ENCODE measurements around the gene COL23A1. TPM values are rescaled to one million over a fixed set of nuclear protein-coding genes. Genes with fewer than 3 reads are reported as not detected.

Gene COL23A1
- total RNA-seq, 4 donors from 2014 or later, result 2.5 to 3.4 (median 3.0) TPM

DNA sequence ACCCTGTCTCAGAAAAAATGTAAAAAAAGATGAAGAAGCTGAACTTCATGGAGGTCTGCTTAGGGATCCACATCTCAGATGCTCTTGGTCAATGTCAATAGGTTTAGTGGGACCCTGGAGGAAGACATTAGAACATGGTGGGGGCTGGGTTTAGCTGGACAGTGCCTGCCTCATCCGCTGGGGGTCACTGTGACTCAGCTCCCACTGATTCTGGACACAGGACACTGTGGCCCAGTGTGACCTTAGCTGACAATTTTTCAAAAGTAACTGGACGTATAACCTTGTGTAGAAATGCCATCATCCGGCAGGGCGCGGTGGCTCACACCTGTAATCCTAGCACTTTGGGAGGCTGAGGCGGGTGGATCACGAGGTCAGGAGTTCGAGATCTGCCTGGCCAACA is 393.2 kb downstream of the COL23A1 start:
- WGBS, 2 donors, result 81 to 84% methylated on average over 8 of the region's 8 CpGs
- peak in 1 of 2 donors; percentile 58 for DNase-seq (ENCODE audit: low spot score in 2 of 2)
- H3K4me3 ChIP-seq (ENCODE audit: low read depth, poor library complexity, severe bottlenecking), result no peak overlapping the region
- TF ChIP-seq, protein P1, sequence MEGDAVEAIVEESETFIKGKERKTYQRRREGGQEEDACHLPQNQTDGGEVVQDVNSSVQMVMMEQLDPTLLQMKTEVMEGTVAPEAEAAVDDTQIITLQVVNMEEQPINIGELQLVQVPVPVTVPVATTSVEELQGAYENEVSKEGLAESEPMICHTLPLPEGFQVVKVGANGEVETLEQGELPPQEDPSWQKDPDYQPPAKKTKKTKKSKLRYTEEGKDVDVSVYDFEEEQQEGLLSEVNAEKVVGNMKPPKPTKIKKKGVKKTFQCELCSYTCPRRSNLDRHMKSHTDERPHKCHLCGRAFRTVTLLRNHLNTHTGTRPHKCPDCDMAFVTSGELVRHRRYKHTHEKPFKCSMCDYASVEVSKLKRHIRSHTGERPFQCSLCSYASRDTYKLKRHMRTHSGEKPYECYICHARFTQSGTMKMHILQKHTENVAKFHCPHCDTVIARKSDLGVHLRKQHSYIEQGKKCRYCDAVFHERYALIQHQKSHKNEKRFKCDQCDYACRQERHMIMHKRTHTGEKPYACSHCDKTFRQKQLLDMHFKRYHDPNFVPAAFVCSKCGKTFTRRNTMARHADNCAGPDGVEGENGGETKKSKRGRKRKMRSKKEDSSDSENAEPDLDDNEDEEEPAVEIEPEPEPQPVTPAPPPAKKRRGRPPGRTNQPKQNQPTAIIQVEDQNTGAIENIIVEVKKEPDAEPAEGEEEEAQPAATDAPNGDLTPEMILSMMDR (IDR thresholded peaks at IDR 0.05), result no peak
- no peak for TF ChIP-seq POLR2A (IDR thresholded peaks at IDR 0.05)
- intact Hi-C loops (cut with DNase I; ENCODE audit: low total_unique reads), result no loop called here

- peak in 1 of 2 donors; percentile 66 for DNase-seq (ENCODE audit: low spot score in 2 of 2)
- H3K4me3 ChIP-seq (ENCODE audit: low read depth, poor library complexity, severe bottlenecking), result no peak overlapping the region
- 69 to 75% methylated on average over 7 of the region's 7 CpGs for WGBS, 2 donors
- intact Hi-C loops (cut with DNase I; ENCODE audit: low total_unique reads), result no loop called here
- no peak for TF ChIP-seq POLR2A (IDR thresholded peaks at IDR 0.05)
These were observed 393.8 kb downstream of the COL23A1 start for GRCh38 chr5:178196281-178196812.

DNA sequence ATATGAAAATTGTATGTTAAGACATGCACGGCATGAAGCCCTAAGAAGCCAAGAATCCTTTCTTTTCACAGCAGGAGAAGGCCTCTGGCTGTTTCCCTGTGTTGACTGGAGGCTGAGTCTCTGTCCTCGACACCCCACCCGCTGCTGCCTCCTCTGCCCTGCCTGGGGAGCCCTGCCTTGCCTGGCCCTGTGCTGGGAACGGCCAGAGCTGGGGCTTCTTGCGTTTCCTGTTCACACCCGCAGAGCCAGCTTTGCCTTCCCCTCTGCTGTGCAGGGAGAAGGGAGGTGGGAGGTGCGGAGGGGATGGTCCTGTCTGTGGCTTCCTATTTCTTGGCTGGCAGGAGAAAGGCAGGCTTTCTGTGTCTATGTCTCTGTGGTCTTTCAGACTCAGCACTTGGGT is 396.2 kb downstream of the COL23A1 start:
- DNase-seq (ENCODE audit: low spot score in 2 of 2), result no peak
- intact Hi-C loops (cut with DNase I; ENCODE audit: low total_unique reads), result no loop called here
- TF ChIP-seq POLR2A (IDR thresholded peaks at IDR 0.05), result no peak
- TF ChIP-seq, protein P1 (IDR thresholded peaks at IDR 0.05), result no peak
- WGBS, 2 donors, result 23 to 24% methylated on average over 7 of the region's 7 CpGs
- no peak overlapping the region for H3K4me3 ChIP-seq (ENCODE audit: low read depth, poor library complexity, severe bottlenecking)

- intact Hi-C loops (cut with DNase I; ENCODE audit: low total_unique reads), result no loop called here
- 64 to 66% methylated on average over 8 of the region's 8 CpGs for WGBS, 2 donors
These were observed 396.9 kb downstream of the COL23A1 start for GRCh38 chr5:178193251-178193809.

DNA sequence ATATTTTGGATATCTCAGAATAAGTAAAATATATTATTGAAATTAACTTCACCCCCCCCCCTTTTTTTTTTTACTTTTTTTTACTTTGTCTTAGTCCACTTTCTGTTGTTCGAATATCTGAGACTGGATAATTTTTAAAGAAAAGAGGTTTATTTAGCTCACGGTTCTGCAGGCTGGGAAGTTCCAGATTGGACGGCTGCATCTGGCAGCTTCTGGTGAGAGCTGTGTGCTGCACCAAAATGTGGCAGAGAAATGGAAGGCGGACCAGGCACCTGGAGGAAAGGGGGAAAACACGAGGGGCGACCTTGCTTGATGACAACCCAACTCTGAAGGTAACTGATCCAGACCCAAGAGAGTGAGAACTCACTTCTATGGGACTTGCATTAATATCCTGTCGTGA is 397.4 kb downstream of the COL23A1 start:
- WGBS, 2 donors, result 89 to 92% methylated on average over 7 of the region's 7 CpGs
- DNase-seq (ENCODE audit: low spot score in 2 of 2), result no peak
- no peak for TF ChIP-seq POLR2A (IDR thresholded peaks at IDR 0.05)
- TF ChIP-seq, protein P1 (IDR thresholded peaks at IDR 0.05), result no peak
- H3K4me3 ChIP-seq (ENCODE audit: low read depth, poor library complexity, severe bottlenecking), result no peak overlapping the region
- intact Hi-C loops (cut with DNase I; ENCODE audit: low total_unique reads), result no loop called here

More at GRCh38 chr5:178193251-178193809, 396.9 kb downstream of the COL23A1 start:
- no peak for TF ChIP-seq POLR2A (IDR thresholded peaks at IDR 0.05)
- TF ChIP-seq, protein P1 (IDR thresholded peaks at IDR 0.05), result no peak
- no peak overlapping the region for H3K4me3 ChIP-seq (ENCODE audit: low read depth, poor library complexity, severe bottlenecking)
- no peak for DNase-seq (ENCODE audit: low spot score in 2 of 2)

GRCh38 chr5:178192244-178192643 is 397.9 kb downstream of the COL23A1 start:
- H3K4me3 ChIP-seq (ENCODE audit: low read depth, poor library complexity, severe bottlenecking), result no peak overlapping the region
- TF ChIP-seq, protein P1 (IDR thresholded peaks at IDR 0.05), result no peak
- no peak for TF ChIP-seq POLR2A (IDR thresholded peaks at IDR 0.05)
- intact Hi-C loops (cut with DNase I; ENCODE audit: low total_unique reads), result no loop called here
- WGBS, 2 donors, result 48 to 55% methylated on average over 2 of the region's 2 CpGs
- no peak for DNase-seq (ENCODE audit: low spot score in 2 of 2)

Data from lower leg skin (tissue), 4 donors.